Loucy (cell line): ENCODE data around the gene KSR2.

Experiments used
- CTCF ChIP-seq: fragments of 200-600 bp; sonication (generic); conservative IDR thresholded peaks from 2 replicates; pipeline ENCODE4 v1.5.1; 2014; ENCODE audit warnings: mild to moderate bottlenecking, antibody characterized with exemption, low read length
- EZH2phosphoT487 ChIP-seq: fragments of 200-600 bp; IDR thresholded peaks from 2 replicates; pipeline ENCODE4 v1.6.1; 2018; ENCODE audit warnings: antibody characterized with exemption, mild to moderate bottlenecking, moderate library complexity, borderline replicate concordance

- no peak for TF ChIP-seq CTCF
- no peak for TF ChIP-seq EZH2phosphoT487
Measured at GRCh38 chr12:117502233-117502632, 466.6 kb downstream of the KSR2 start.
